ENCODE results near the gene UBE2E2. TPM values are rescaled to one million over a fixed set of nuclear protein-coding genes. Genes with fewer than 3 reads are reported as not detected.

UBE2E2 gene
- total and polyA plus RNA-seq, 2 of the 13 experiments (the other 11 are each of a cell fraction or from before 2014, with no cell fraction given) = 0.77 to 1.5 TPM

DNA sequence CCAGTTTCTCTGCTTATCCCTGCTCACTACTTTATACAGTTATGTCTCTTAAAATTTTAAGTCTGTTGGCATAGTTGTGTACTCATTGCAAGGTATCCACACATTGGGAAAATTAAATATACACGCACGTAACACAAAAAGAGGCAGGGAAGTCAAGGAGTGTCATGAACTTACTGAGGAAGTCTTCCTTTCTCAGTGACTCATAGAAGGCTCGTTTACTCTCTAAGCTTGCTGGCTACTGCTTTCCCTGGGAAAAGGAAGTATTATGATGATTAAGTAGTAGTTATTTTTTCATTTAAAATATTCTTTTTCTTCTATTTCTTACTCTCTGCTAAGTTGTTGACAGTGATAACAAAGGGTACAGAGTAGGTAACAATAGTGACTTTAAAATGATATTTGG is 287.3 kb downstream of the UBE2E2 start:
- no peaks in the 10 kb centered on the region for H3K79me2 ChIP-seq (ENCODE audit: insufficient read depth, low read length)
- FAIRE-seq = no peak
- no peak overlapping the region for H3K4me2 ChIP-seq (ENCODE audit: low read depth, low read length)
- no peak overlapping the region for H3K4me3 ChIP-seq (replicated peaks in 1 of 3; ENCODE audit: insufficient read depth in 1 of 3, low read depth in 2 of 3, low read length in 3 of 3)
- H3K9ac ChIP-seq (ENCODE audit: insufficient read depth, low read depth, low read length) = no peak overlapping the region
- H3K27me3 ChIP-seq (ENCODE audit: control insufficient read depth in 1 of 2, insufficient read depth in 2 of 2, low read length in 2 of 2) = no peaks in the 10 kb centered on the region
- ChIA-PET CTCF (ENCODE audit: low intra/inter-chr PET ratio, low total read pairs) (no interaction called here), POLR2A (no interaction called here)
- TF ChIP-seq ZNF614 (CRISPR knock-in tag; IDR thresholded peaks at IDR 0.05; ENCODE audit: borderline replicate concordance) (no peak), ZNF567 (CRISPR knock-in tag; IDR thresholded peaks at IDR 0.05; ENCODE audit: borderline replicate concordance) (no peak), ZNF761 (CRISPR knock-in tag; conservative IDR thresholded peaks at IDR 0.05) (no peak), ZNF234 (CRISPR knock-in tag; conservative IDR thresholded peaks at IDR 0.05) (no peak), AGO1 (IDR thresholded peaks at IDR 0.05; ENCODE audit: low read depth, low read length, poor library complexity, severe bottlenecking) (no peak), HDAC6 (IDR thresholded peaks at IDR 0.05; ENCODE audit: low read depth, low read length) (no peak), ZNF33B (CRISPR knock-in tag; IDR thresholded peaks at IDR 0.05) (no peak), ZNF180 (CRISPR knock-in tag; IDR thresholded peaks at IDR 0.05; ENCODE audit: borderline replicate concordance, low read depth) (no peak), NBN (conservative IDR thresholded peaks at IDR 0.05) (no peak), TOPORS (CRISPR knock-in tag; IDR thresholded peaks at IDR 0.05) (no peak), HHEX (CRISPR knock-in tag; IDR thresholded peaks at IDR 0.05) (no peak), PAWR (CRISPR knock-in tag; IDR thresholded peaks at IDR 0.05; ENCODE audit: borderline replicate concordance) (no peak), HMGA1 (CRISPR knock-in tag; conservative IDR thresholded peaks at IDR 0.05) (no peak)
- TF ChIP-seq, protein P1, sequence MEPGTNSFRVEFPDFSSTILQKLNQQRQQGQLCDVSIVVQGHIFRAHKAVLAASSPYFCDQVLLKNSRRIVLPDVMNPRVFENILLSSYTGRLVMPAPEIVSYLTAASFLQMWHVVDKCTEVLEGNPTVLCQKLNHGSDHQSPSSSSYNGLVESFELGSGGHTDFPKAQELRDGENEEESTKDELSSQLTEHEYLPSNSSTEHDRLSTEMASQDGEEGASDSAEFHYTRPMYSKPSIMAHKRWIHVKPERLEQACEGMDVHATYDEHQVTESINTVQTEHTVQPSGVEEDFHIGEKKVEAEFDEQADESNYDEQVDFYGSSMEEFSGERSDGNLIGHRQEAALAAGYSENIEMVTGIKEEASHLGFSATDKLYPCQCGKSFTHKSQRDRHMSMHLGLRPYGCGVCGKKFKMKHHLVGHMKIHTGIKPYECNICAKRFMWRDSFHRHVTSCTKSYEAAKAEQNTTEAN (CRISPR knock-in tag; conservative IDR thresholded peaks at IDR 0.05) = no peak
- TF ChIP-seq, protein P2, sequence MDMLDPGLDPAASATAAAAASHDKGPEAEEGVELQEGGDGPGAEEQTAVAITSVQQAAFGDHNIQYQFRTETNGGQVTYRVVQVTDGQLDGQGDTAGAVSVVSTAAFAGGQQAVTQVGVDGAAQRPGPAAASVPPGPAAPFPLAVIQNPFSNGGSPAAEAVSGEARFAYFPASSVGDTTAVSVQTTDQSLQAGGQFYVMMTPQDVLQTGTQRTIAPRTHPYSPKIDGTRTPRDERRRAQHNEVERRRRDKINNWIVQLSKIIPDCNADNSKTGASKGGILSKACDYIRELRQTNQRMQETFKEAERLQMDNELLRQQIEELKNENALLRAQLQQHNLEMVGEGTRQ (IDR thresholded peaks at IDR 0.05; ENCODE audit: low read depth, low read length) = no peak
- TF ChIP-seq, protein P2 (CRISPR knock-in tag; IDR thresholded peaks at IDR 0.05; ENCODE audit: borderline replicate concordance) = no peak
- TF ChIP-seq, protein P3, sequence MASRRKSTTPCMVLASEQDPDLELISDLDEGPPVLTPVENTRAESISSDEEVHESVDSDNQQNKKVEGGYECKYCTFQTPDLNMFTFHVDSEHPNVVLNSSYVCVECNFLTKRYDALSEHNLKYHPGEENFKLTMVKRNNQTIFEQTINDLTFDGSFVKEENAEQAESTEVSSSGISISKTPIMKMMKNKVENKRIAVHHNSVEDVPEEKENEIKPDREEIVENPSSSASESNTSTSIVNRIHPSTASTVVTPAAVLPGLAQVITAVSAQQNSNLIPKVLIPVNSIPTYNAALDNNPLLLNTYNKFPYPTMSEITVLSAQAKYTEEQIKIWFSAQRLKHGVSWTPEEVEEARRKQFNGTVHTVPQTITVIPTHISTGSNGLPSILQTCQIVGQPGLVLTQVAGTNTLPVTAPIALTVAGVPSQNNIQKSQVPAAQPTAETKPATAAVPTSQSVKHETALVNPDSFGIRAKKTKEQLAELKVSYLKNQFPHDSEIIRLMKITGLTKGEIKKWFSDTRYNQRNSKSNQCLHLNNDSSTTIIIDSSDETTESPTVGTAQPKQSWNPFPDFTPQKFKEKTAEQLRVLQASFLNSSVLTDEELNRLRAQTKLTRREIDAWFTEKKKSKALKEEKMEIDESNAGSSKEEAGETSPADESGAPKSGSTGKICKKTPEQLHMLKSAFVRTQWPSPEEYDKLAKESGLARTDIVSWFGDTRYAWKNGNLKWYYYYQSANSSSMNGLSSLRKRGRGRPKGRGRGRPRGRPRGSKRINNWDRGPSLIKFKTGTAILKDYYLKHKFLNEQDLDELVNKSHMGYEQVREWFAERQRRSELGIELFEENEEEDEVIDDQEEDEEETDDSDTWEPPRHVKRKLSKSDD (CRISPR knock-in tag; IDR thresholded peaks at IDR 0.05; ENCODE audit: low read depth) = no peak
- TF ChIP-seq, protein P4, sequence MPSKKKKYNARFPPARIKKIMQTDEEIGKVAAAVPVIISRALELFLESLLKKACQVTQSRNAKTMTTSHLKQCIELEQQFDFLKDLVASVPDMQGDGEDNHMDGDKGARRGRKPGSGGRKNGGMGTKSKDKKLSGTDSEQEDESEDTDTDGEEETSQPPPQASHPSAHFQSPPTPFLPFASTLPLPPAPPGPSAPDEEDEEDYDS (CRISPR knock-in tag; IDR thresholded peaks at IDR 0.05) = no peak
- no peak for DNase-seq (ENCODE audit: low spot score)
- no peaks in the 10 kb centered on the region for H4K20me1 ChIP-seq (ENCODE audit: insufficient read depth, low read length)
- intact Hi-C loops (cut with micrococcal nuclease; ENCODE audit: unreplicated experiment) (no loop called here), in situ Hi-C loops (cut with HindIII; ENCODE audit: extremely low pct_ligation_motif_present, low pct_unique_long_range_greater_than_20kb) (no loop called here)
- no peaks in the 10 kb centered on the region for H3K4me1 ChIP-seq (ENCODE audit: insufficient read depth, low read length)
- H3K27ac ChIP-seq (ENCODE audit: extremely low read length, insufficient read depth, low read length) = no peak overlapping the region
- H3K9me3 ChIP-seq (ENCODE audit: low read length) = no peaks in the 10 kb centered on the region
- 32% methylated on average over 3 of the region's 3 CpGs for WGBS (ENCODE audit: low lambda C conversion rate)
- H2AFZ ChIP-seq (ENCODE audit: low read length) = no peak overlapping the region
- H3K36me3 ChIP-seq (replicated peaks in 1 of 2; ENCODE audit: control insufficient read depth in 1 of 2, insufficient read depth in 2 of 2, low read length in 2 of 2) = no peaks in the 10 kb centered on the region
- BruUV-seq (replicated peaks) = no TSS peak
- ATAC-seq = no peak

All from HepG2 (cell line).